Stimulated activated naive CD8-positive, alpha-beta T cell treated with anti-CD3 and anti-CD28 coated beads, Interleukin-15, Interleukin-2, amounts not matched to agents 100 ng/mL and 50 ng/mL, for 24 hours (primary cell): ENCODE measurements around the gene RALGAPA1.

Experiments used
- H3K27ac Mint-ChIP-seq: one replicate; pipeline ENCODE4 v1.8.0; 2021; ENCODE audit warnings: mild to moderate bottlenecking, mixed read lengths
- H3K27me3 Mint-ChIP-seq: one replicate; pipeline ENCODE4 v1.8.0; 2021; ENCODE audit warnings: mixed read lengths
- H3K36me3 Mint-ChIP-seq: one replicate; pipeline ENCODE4 v1.8.0; 2021; ENCODE audit warnings: low read depth, mixed read lengths
- H3K4me1 Mint-ChIP-seq: one replicate; pipeline ENCODE4 v1.8.0; 2021; ENCODE audit warnings: low read depth, mixed read lengths
- H3K4me3 Mint-ChIP-seq: one replicate; pipeline ENCODE4 v1.8.0; 2021; ENCODE audit warnings: mild to moderate bottlenecking, mixed read lengths
- H3K9me3 Mint-ChIP-seq: one replicate; pipeline ENCODE4 v1.8.0; 2021; ENCODE audit warnings: mixed read lengths

Gene RALGAPA1

GRCh38 chr14:35519986-35520385 lies 289.1 kb downstream of the RALGAPA1 start:
- Mint-ChIP-seq H3K4me3 (no peak overlapping the region), H3K36me3 (no peaks in the 10 kb centered on the region), H3K27ac (no peak overlapping the region), H3K4me1 (no peaks in the 10 kb centered on the region), H3K9me3 (no peaks in the 10 kb centered on the region), H3K27me3 (peaks cover 18% of the 10 kb centered on the region)

DNA sequence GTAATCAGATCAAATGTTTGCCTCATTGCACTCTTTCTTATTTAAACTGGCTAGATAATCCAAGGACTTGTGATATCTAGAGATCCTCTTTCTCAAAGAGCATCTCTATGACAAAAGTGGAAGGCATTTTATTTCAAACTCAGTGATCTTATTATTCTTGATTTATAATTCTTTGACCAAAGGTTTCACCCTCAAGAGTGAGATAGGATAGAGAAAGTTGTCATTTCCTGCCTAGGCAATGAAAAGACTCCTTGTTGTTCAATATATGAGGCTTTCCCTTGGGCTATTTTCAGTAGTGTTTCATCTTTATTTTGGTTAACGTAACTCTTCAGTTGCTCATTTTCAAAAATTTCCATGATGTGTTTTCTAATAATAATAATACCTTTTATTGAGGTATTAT lies 293.2 kb downstream of the RALGAPA1 start:
- H3K4me3 Mint-ChIP-seq = no peak overlapping the region
- peaks cover 8% of the 10 kb centered on the region for H3K27me3 Mint-ChIP-seq
- H3K27ac Mint-ChIP-seq = no peak overlapping the region
- H3K4me1 Mint-ChIP-seq = no peaks in the 10 kb centered on the region
- H3K9me3 Mint-ChIP-seq = no peaks in the 10 kb centered on the region
- no peaks in the 10 kb centered on the region for H3K36me3 Mint-ChIP-seq

DNA sequence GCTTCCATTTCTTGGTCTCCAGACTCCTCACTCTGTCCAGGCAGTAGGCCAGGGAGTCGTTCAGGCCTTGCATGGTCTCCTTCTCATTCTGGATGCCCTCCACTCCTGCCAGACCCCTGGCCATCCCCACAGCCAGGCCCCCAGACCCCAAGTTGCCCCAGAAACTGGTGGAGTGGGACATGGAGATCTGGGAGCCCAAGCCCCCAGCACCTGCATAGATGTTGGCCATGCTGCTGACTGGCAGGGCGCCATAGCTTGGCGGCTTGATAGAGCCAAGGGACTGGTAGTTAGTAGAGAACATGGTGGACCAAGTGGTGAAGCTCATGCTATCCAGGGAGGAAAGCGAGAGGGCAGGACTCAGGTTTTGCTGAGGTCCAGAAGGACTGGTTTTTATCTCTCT lies 296.3 kb downstream of the RALGAPA1 start:
- Mint-ChIP-seq H3K27me3 (peaks cover 16% of the 10 kb centered on the region), H3K36me3 (no peaks in the 10 kb centered on the region), H3K27ac (no peak overlapping the region), H3K9me3 (no peaks in the 10 kb centered on the region), H3K4me1 (no peaks in the 10 kb centered on the region), H3K4me3 (no peak overlapping the region)

GRCh38 chr14:35509846-35510245 lies 299.2 kb downstream of the RALGAPA1 start:
- Mint-ChIP-seq H3K27me3 (peaks cover 8% of the 10 kb centered on the region), H3K9me3 (no peaks in the 10 kb centered on the region), H3K4me1 (no peaks in the 10 kb centered on the region), H3K27ac (no peak overlapping the region), H3K4me3 (no peak overlapping the region), H3K36me3 (no peaks in the 10 kb centered on the region)

GRCh38 chr14:35506927-35507326 lies 302.2 kb downstream of the RALGAPA1 start:
- Mint-ChIP-seq H3K27ac (no peak overlapping the region), H3K4me3 (no peak overlapping the region), H3K4me1 (no peaks in the 10 kb centered on the region), H3K9me3 (no peaks in the 10 kb centered on the region), H3K36me3 (no peaks in the 10 kb centered on the region), H3K27me3 (peaks cover 12% of the 10 kb centered on the region)

DNA sequence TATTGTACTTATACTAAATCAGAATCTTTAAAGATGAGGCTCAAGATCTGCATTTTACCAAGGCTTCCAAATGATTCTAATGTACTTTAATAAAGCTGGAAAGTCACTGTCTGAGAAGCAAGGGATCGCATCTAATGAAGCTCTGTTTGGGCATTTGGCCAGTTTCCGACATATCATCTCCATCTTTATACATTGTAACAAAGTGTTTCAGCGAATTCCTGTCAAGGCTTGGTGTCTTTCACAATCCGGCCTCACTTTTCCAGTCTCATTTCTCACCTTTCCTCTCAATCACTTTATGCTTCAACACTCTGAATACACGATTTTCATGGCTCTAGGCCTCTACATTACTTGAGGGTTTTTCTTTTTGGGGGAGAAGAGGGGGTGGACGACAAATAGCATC lies 302.6 kb downstream of the RALGAPA1 start:
- peaks cover 15% of the 10 kb centered on the region for H3K27me3 Mint-ChIP-seq
- H3K4me3 Mint-ChIP-seq = no peak overlapping the region
- no peaks in the 10 kb centered on the region for H3K36me3 Mint-ChIP-seq
- no peaks in the 10 kb centered on the region for H3K4me1 Mint-ChIP-seq
- H3K9me3 Mint-ChIP-seq = no peaks in the 10 kb centered on the region
- no peak overlapping the region for H3K27ac Mint-ChIP-seq

DNA sequence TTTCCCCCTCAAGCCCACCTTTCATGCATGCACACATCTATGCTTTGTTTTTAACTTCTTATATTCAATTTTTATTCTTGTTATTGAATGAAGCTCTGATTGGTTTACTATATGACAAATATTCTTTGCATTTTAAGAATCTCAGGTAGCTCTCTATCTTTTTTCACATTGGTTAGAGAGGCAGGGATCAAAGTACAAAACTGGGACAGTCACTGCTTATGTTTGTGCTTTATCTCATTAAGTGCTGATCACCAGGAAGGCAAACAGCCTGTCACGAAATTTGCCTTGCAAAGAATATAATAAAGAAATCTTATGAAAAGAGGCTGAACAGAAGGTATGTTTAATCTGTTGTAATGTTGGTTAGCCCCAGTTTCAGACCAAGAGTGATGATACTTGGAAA lies 304.8 kb downstream of the RALGAPA1 start:
- no peak overlapping the region for H3K4me3 Mint-ChIP-seq
- no peaks in the 10 kb centered on the region for H3K36me3 Mint-ChIP-seq
- no peaks in the 10 kb centered on the region for H3K4me1 Mint-ChIP-seq
- peaks cover 19% of the 10 kb centered on the region for H3K27me3 Mint-ChIP-seq
- H3K9me3 Mint-ChIP-seq = no peaks in the 10 kb centered on the region
- no peak overlapping the region for H3K27ac Mint-ChIP-seq

GRCh38 chr14:35503646-35504045 lies 305.4 kb downstream of the RALGAPA1 start:
- H3K27me3 Mint-ChIP-seq = peaks cover 18% of the 10 kb centered on the region
- no peak overlapping the region for H3K4me3 Mint-ChIP-seq
- no peaks in the 10 kb centered on the region for H3K9me3 Mint-ChIP-seq
- H3K27ac Mint-ChIP-seq = no peak overlapping the region
- no peaks in the 10 kb centered on the region for H3K36me3 Mint-ChIP-seq
- no peaks in the 10 kb centered on the region for H3K4me1 Mint-ChIP-seq

- Mint-ChIP-seq H3K4me3 (no peak overlapping the region), H3K27me3 (peaks cover 35% of the 10 kb centered on the region), H3K9me3 (no peaks in the 10 kb centered on the region), H3K4me1 (no peaks in the 10 kb centered on the region), H3K27ac (no peak overlapping the region), H3K36me3 (no peaks in the 10 kb centered on the region)
Measured at GRCh38 chr14:35499180-35499579, 309.9 kb downstream of the RALGAPA1 start.

DNA sequence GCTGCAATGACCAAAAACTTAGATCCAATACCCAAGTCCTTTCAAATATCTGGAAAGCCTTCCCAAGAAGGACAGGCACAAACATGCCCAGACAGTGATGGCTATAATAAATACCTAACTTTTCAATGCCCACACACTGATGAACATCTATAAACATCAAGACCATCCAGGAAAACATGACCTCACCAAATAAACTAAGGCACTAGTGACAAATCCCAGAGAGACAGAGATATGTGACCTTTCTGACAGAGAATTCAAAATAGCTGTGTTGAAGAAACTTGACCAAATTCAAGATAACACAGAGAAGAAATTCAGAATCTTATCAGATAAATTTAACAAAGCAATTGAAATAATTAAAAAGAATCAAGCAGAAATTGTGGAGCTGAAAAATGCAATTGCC lies 313.8 kb downstream of the RALGAPA1 start:
- Mint-ChIP-seq H3K4me3 (no peak overlapping the region), H3K27me3 (peaks cover 26% of the 10 kb centered on the region), H3K27ac (no peak overlapping the region), H3K9me3 (peaks cover 8% of the 10 kb centered on the region), H3K4me1 (no peaks in the 10 kb centered on the region), H3K36me3 (no peaks in the 10 kb centered on the region)

- peaks cover 8% of the 10 kb centered on the region for H3K9me3 Mint-ChIP-seq
- H3K27ac Mint-ChIP-seq = no peak overlapping the region
- H3K36me3 Mint-ChIP-seq = no peaks in the 10 kb centered on the region
- no peak overlapping the region for H3K4me3 Mint-ChIP-seq
- H3K27me3 Mint-ChIP-seq = peaks cover 12% of the 10 kb centered on the region
- H3K4me1 Mint-ChIP-seq = no peaks in the 10 kb centered on the region
Measured at GRCh38 chr14:35492569-35493014, 316.5 kb downstream of the RALGAPA1 start.
